OCI-LY7 (cell line): Measurements from ENCODE around the gene PDZK1IP1.
"Not testable (repeated sequence)": the region's sequence is repeated elsewhere in the genome, so short reads cannot be mapped to it uniquely, and the experiment has no call there.

ENCODE experiments used
- EZH2phosphoT487 ChIP-seq: fragments of 200-600 bp; sonication (generic); IDR thresholded peaks from 2 replicates; pipeline ENCODE4 v1.6.1; 2018; ENCODE audit warnings: low read depth, borderline replicate concordance, mild to moderate bottlenecking, mixed run types, antibody characterized with exemption, low read length, moderate library complexity, mixed read lengths
- TF ChIP-seq, protein P1 (sequence below): fragments of 200-600 bp; sonication (generic); conservative IDR thresholded peaks from 2 replicates; pipeline ENCODE4 v1.5.1; 2014; ENCODE audit warnings: mild to moderate bottlenecking, antibody characterized with exemption, low read length, moderate library complexity, mixed read lengths

GRCh38 chr1:47140358-47140757 lies 49.5 kb downstream of the PDZK1IP1 start:
- TF ChIP-seq, protein P1, sequence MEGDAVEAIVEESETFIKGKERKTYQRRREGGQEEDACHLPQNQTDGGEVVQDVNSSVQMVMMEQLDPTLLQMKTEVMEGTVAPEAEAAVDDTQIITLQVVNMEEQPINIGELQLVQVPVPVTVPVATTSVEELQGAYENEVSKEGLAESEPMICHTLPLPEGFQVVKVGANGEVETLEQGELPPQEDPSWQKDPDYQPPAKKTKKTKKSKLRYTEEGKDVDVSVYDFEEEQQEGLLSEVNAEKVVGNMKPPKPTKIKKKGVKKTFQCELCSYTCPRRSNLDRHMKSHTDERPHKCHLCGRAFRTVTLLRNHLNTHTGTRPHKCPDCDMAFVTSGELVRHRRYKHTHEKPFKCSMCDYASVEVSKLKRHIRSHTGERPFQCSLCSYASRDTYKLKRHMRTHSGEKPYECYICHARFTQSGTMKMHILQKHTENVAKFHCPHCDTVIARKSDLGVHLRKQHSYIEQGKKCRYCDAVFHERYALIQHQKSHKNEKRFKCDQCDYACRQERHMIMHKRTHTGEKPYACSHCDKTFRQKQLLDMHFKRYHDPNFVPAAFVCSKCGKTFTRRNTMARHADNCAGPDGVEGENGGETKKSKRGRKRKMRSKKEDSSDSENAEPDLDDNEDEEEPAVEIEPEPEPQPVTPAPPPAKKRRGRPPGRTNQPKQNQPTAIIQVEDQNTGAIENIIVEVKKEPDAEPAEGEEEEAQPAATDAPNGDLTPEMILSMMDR = not testable (repeated sequence)
- TF ChIP-seq EZH2phosphoT487 = not testable (repeated sequence)
